Fibroblast of lung (primary cell): ENCODE data around the gene ANKRD10. TPM values are rescaled to one million over a fixed set of nuclear protein-coding genes. Genes with fewer than 3 reads are reported as not detected.

Source experiments
- DNase-seq, 2 donors: peaks; one replicate each; pipeline versions ENCODE4 v3.0.0 to v3.0.0-alpha.2; 2010; ENCODE audit warnings: low read depth in 2 of 2
- H2AFZ ChIP-seq: 2 replicates; pipeline ENCODE4 v1.5.1; 2012; ENCODE audit warnings: low read length, control low read depth, inconsistent platforms
- H3K27ac ChIP-seq: 2 replicates; pipeline ENCODE4 v1.5.1; 2011; ENCODE audit warnings: low read length, control low read depth; ENCODE audit not compliant: insufficient read depth
- H3K27me3 ChIP-seq: 2 replicates; pipeline ENCODE4 v1.5.1; 2011; ENCODE audit warnings: mild to moderate bottlenecking, low read length; ENCODE audit not compliant: control insufficient read depth, insufficient read depth
- H3K36me3 ChIP-seq: 2 replicates; pipeline ENCODE4 v1.5.1; 2011; ENCODE audit warnings: low read length; ENCODE audit not compliant: control insufficient read depth, insufficient read depth
- H3K4me1 ChIP-seq: 2 replicates; pipeline ENCODE4 v1.5.1; 2011; ENCODE audit warnings: low read length; ENCODE audit not compliant: control insufficient read depth, insufficient read depth; ENCODE audit errors: extremely low read depth
- H3K4me2 ChIP-seq: 2 replicates; pipeline ENCODE4 v1.5.1; 2011; ENCODE audit warnings: low read length, control low read depth; ENCODE audit not compliant: insufficient read depth; ENCODE audit errors: extremely low read depth
- H3K4me3 ChIP-seq, 4 experiments: fragments of 200-600 bp in 1 of 4; sonication (generic) in 1 of 4; replicated peaks in 1 of 4; 2 replicates each; pipeline ENCODE4 v1.5.1; 2011 to 2016; ENCODE audit warnings: low read length in 4 of 4, low read depth in 3 of 4, mild to moderate bottlenecking in 3 of 4, control low read depth in 2 of 4, inconsistent platforms in 1 of 4, mixed read lengths in 1 of 4; ENCODE audit not compliant: insufficient read depth in 1 of 4; ENCODE audit errors: control extremely low read depth in 1 of 4
- H3K79me2 ChIP-seq: 2 replicates; pipeline ENCODE4 v1.5.1; 2012; ENCODE audit warnings: mild to moderate bottlenecking, low read length, inconsistent platforms; ENCODE audit not compliant: control insufficient read depth, insufficient read depth
- H3K9ac ChIP-seq: 2 replicates; pipeline ENCODE4 v1.5.1; 2011; ENCODE audit warnings: mild to moderate bottlenecking, low read length, control low read depth; ENCODE audit not compliant: insufficient read depth
- H3K9me3 ChIP-seq: 2 replicates; pipeline ENCODE4 v1.5.1; 2012; ENCODE audit warnings: low read depth, low read length; ENCODE audit not compliant: control insufficient read depth, insufficient read depth
- H4K20me1 ChIP-seq: 2 replicates; pipeline ENCODE4 v1.5.1; 2011; ENCODE audit warnings: low read length; ENCODE audit not compliant: control insufficient read depth, insufficient read depth; ENCODE audit errors: extremely low read depth
- EZH2 ChIP-seq: IDR thresholded peaks from 2 replicates; pipeline ENCODE4 v1.5.1; 2012; ENCODE audit warnings: low read length, control low read depth, mild to moderate bottlenecking; ENCODE audit errors: missing control alignments
- polyA plus RNA-seq, 2 donors: library from polyadenylated mRNA; depleted of rRNA in 1 of 2; stranded (reverse) in 1 of 2; unstranded in 1 of 2; fragments of >200 nt; gene quantifications; 2 replicates each; pipeline ENCODE4 v1.2.1, GENCODE V29; 2011 to 2012; ENCODE audit warnings: missing spikeins in 1 of 2
- total RNA-seq: library from RNA; depleted of rRNA; stranded (reverse); fragments of >200 nt; gene quantifications from 2 replicates; pipeline ENCODE4 v1.2.1, GENCODE V29; 2014
- TF ChIP-seq, protein P1 (sequence below), 2 donors: IDR thresholded peaks in 1 of 2; conservative IDR thresholded peaks in 1 of 2; 1 replicate in 1 of 2; 2 replicates in 1 of 2; pipeline ENCODE4 v1.5.1; 2011 to 2012; ENCODE audit warnings: low read length in 2 of 2, control low read depth in 1 of 2, inconsistent platforms in 1 of 2, low read depth in 1 of 2, mild to moderate bottlenecking in 1 of 2

ANKRD10 gene
- total and polyA plus RNA-seq, 2 donors (not counting 1 experiment from before 2014, with no cell fraction given), result 29.5 to 130 TPM

DNA sequence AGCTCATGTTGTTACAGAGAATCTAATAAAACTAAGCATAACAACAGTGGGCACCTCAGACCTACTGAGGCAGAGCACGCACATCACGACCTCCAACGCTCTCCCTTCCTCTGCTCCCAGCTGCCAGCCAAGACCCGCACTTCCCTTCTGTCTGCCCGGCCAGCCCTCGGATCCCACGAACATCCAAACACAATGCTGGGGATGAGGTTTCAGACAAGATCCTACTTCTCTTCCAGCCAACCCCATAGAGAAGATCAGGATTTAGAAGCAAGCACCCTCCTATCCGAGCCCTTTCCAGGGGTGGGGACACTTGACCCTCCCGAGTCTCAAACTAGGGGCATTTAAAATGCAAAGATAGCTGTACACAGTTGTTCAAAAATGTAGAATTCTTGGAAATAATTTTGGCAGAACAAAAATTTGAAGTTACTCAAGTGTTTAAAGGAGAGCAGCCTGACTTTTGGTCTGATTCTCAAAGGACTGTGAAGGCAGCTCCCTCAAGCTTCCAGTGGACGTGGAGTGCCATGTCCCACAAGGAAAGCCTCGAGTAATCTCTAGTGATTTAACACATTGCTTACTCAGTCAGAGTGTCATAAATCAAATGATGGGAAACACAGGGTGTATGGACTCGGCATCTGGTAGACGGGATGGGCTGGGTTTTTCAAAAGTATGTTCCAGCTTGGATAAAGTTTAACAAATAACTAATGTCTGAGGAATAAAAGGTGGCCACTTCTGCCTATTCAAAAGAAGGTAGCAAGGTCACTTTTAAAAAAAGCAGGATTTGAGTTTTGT lies 32.8 kb downstream of the ANKRD10 start:
- Histone ChIP-seq H3K79me2 (no peaks in the 10 kb centered on the region), H2AFZ (no peak overlapping the region), H3K36me3 (no peaks in the 10 kb centered on the region), H4K20me1 (no peaks in the 10 kb centered on the region), H3K9ac (no peak overlapping the region), H3K4me3 (no peak overlapping the region), H3K4me1 (peaks cover 2% of the 10 kb centered on the region), H3K27ac (no peak overlapping the region), H3K9me3 (no peaks in the 10 kb centered on the region), H3K4me2 (no peak overlapping the region), H3K27me3 (no peaks in the 10 kb centered on the region)
- TF ChIP-seq, protein P1, sequence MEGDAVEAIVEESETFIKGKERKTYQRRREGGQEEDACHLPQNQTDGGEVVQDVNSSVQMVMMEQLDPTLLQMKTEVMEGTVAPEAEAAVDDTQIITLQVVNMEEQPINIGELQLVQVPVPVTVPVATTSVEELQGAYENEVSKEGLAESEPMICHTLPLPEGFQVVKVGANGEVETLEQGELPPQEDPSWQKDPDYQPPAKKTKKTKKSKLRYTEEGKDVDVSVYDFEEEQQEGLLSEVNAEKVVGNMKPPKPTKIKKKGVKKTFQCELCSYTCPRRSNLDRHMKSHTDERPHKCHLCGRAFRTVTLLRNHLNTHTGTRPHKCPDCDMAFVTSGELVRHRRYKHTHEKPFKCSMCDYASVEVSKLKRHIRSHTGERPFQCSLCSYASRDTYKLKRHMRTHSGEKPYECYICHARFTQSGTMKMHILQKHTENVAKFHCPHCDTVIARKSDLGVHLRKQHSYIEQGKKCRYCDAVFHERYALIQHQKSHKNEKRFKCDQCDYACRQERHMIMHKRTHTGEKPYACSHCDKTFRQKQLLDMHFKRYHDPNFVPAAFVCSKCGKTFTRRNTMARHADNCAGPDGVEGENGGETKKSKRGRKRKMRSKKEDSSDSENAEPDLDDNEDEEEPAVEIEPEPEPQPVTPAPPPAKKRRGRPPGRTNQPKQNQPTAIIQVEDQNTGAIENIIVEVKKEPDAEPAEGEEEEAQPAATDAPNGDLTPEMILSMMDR (conservative IDR thresholded peaks at IDR 0.05 in 1 of 2, IDR thresholded peaks at IDR 0.05 in 1 of 2; ENCODE audit: low read depth in 1 of 2, low read length in 2 of 2), result no peak
- TF ChIP-seq EZH2, result no peak
- no peak for DNase-seq

DNA sequence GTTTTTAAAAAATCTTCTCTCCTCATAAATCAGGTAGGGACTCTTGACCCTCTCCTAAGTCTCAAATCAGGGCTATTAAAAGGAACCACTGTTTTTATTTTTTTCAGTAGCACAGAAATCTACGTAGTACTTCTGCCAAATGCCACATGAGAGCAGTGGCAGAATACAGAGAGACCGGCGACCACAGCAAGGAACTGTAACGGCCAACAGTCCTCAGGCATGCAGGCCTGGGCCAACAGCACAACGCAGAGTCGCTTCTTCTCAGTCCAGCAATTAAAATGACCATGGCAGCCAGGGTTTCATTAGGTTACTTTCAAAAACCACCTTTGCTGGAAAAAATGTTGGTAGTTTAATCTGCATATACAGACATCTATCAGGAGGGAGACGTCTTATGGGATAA lies 34.2 kb downstream of the ANKRD10 start:
- H3K9ac ChIP-seq, result no peak overlapping the region

DNA sequence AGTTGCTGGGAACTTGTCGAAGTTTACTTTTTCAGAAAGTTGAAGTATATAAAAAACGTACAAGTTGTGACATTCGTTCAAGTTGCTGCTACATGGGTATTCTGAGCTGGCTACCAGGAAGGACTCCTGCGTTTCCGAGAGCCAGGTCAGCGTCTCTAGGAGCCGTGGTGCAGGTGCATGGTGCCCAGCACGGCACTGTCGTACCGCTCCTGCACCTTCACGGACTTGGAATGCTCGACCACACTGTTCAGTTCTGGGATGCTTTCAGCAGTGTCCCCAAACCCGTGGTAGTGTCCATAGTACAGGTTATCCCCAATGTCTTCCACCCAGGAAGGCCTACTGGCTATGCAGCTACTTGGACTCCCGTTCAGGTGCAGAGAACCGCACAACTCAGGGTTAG lies 35.4 kb downstream of the ANKRD10 start:
- no peak overlapping the region for H3K4me3 ChIP-seq
- no peak overlapping the region for H3K4me2 ChIP-seq
- no peaks in the 10 kb centered on the region for H3K27me3 ChIP-seq
- no peaks in the 10 kb centered on the region for H3K36me3 ChIP-seq
- no peak overlapping the region for H3K9ac ChIP-seq
- DNase-seq, result no peak
- peaks cover 5% of the 10 kb centered on the region for H3K4me1 ChIP-seq
- no peak for TF ChIP-seq EZH2
- TF ChIP-seq, protein P1 (conservative IDR thresholded peaks at IDR 0.05 in 1 of 2, IDR thresholded peaks at IDR 0.05 in 1 of 2; ENCODE audit: low read depth in 1 of 2, low read length in 2 of 2), result no peak
- H3K9me3 ChIP-seq, result no peaks in the 10 kb centered on the region
- no peak overlapping the region for H3K27ac ChIP-seq
- H2AFZ ChIP-seq, result no peak overlapping the region
- no peaks in the 10 kb centered on the region for H4K20me1 ChIP-seq
- H3K79me2 ChIP-seq, result no peaks in the 10 kb centered on the region

More for the DNA sequence above, 34.2 kb downstream of the ANKRD10 start:
- no peaks in the 10 kb centered on the region for H3K36me3 ChIP-seq
- H3K9me3 ChIP-seq, result no peaks in the 10 kb centered on the region
- H3K27ac ChIP-seq, result no peak overlapping the region
- H3K4me1 ChIP-seq, result peaks cover 2% of the 10 kb centered on the region
- H3K4me2 ChIP-seq, result no peak overlapping the region
- no peak overlapping the region for H2AFZ ChIP-seq
- no peaks in the 10 kb centered on the region for H4K20me1 ChIP-seq
- no peak overlapping the region for H3K4me3 ChIP-seq
- H3K27me3 ChIP-seq, result no peaks in the 10 kb centered on the region
- no peaks in the 10 kb centered on the region for H3K79me2 ChIP-seq
- no peak for TF ChIP-seq EZH2
- TF ChIP-seq, protein P1 (conservative IDR thresholded peaks at IDR 0.05 in 1 of 2, IDR thresholded peaks at IDR 0.05 in 1 of 2; ENCODE audit: low read depth in 1 of 2, low read length in 2 of 2), result no peak
- DNase-seq, result no peak
